ENCODE measurements around the gene PARD3.
"Not testable (repeated sequence)": the region's sequence is repeated elsewhere in the genome, so short reads cannot be mapped to it uniquely, and the experiment has no call there.

Gene PARD3

GRCh38 chr10:34744590-34744989 lies 70.5 kb downstream of the PARD3 start:
- DNase-seq (ENCODE audit: low spot score): no peak
- no peak for FAIRE-seq

GRCh38 chr10:34743814-34744213 lies 71.3 kb downstream of the PARD3 start:
- no peak for DNase-seq (ENCODE audit: low spot score)
- no peak for FAIRE-seq

- DNase-seq (ENCODE audit: low spot score) (no peak), FAIRE-seq (no peak)
Measured at GRCh38 chr10:34742456-34742855, 72.6 kb downstream of the PARD3 start.

- FAIRE-seq; DNase-seq (ENCODE audit: low spot score): not testable (repeated sequence)
Measured at GRCh38 chr10:34741087-34741486, 74.0 kb downstream of the PARD3 start.

GRCh38 chr10:34740321-34740720 lies 74.8 kb downstream of the PARD3 start:
- no peak for DNase-seq (ENCODE audit: low spot score)
- no peak for FAIRE-seq

- FAIRE-seq (peak; percentile 83), DNase-seq (ENCODE audit: low spot score) (peak; percentile 61)
Measured at GRCh38 chr10:34739915-34740314, 75.2 kb downstream of the PARD3 start.

- FAIRE-seq (no peak), DNase-seq (ENCODE audit: low spot score) (no peak)
Measured at GRCh38 chr10:34737772-34738169, 77.3 kb downstream of the PARD3 start.

GRCh38 chr10:34736976-34737771 lies 77.9 kb downstream of the PARD3 start:
- peak; percentile 44 for FAIRE-seq

GRCh38 chr10:34734918-34735317 lies 80.2 kb downstream of the PARD3 start:
- FAIRE-seq (peak; percentile 53), DNase-seq (ENCODE audit: low spot score) (no peak)

More at GRCh38 chr10:34736976-34737771, 77.9 kb downstream of the PARD3 start:
- DNase-seq (ENCODE audit: low spot score): no peak

GRCh38 chr10:34732926-34733325 lies 82.2 kb downstream of the PARD3 start:
- DNase-seq (ENCODE audit: low spot score) (peak; percentile 86), FAIRE-seq (peak; percentile 99)

- DNase-seq (ENCODE audit: low spot score): peak; percentile 67
- FAIRE-seq: peak; percentile 98
Measured at GRCh38 chr10:34731885-34732701, 83.0 kb downstream of the PARD3 start.

GRCh38 chr10:34731213-34731612 lies 83.9 kb downstream of the PARD3 start:
- no peak for DNase-seq (ENCODE audit: low spot score)
- no peak for FAIRE-seq

- FAIRE-seq: no peak
Measured at GRCh38 chr10:34730726-34731125, 84.4 kb downstream of the PARD3 start.

GRCh38 chr10:34729619-34730018 lies 85.5 kb downstream of the PARD3 start:
- no peak for DNase-seq (ENCODE audit: low spot score)

More at GRCh38 chr10:34730726-34731125, 84.4 kb downstream of the PARD3 start:
- DNase-seq (ENCODE audit: low spot score): no peak

GRCh38 chr10:34728361-34728760 lies 86.7 kb downstream of the PARD3 start:
- no peak for DNase-seq (ENCODE audit: low spot score)
- FAIRE-seq: no peak

More at GRCh38 chr10:34729619-34730018, 85.5 kb downstream of the PARD3 start:
- FAIRE-seq: no peak

- FAIRE-seq (no peak), DNase-seq (ENCODE audit: low spot score) (no peak)
Measured at GRCh38 chr10:34727595-34728033, 87.5 kb downstream of the PARD3 start.

GRCh38 chr10:34726862-34727261 lies 88.2 kb downstream of the PARD3 start:
- DNase-seq (ENCODE audit: low spot score) (no peak), FAIRE-seq (no peak)

- DNase-seq (ENCODE audit: low spot score) (peak; percentile 67), FAIRE-seq (peak; percentile 82)
Measured at GRCh38 chr10:34723750-34724149, 91.3 kb downstream of the PARD3 start.

GRCh38 chr10:34722404-34722803 lies 92.7 kb downstream of the PARD3 start:
- FAIRE-seq (no peak), DNase-seq (ENCODE audit: low spot score) (no peak)

- DNase-seq (ENCODE audit: low spot score): peak; percentile 75
Measured at GRCh38 chr10:34721208-34721840, 93.8 kb downstream of the PARD3 start.

GRCh38 chr10:34719746-34720145 lies 95.3 kb downstream of the PARD3 start:
- FAIRE-seq: no peak
- no peak for DNase-seq (ENCODE audit: low spot score)

More at GRCh38 chr10:34721208-34721840, 93.8 kb downstream of the PARD3 start:
- peak; percentile 94 for FAIRE-seq

GRCh38 chr10:34719328-34719727 lies 95.8 kb downstream of the PARD3 start:
- DNase-seq (ENCODE audit: low spot score): no peak
- no peak for FAIRE-seq

Data from RCC 7860 (cell line).